ENCODE measurements around the gene KIAA0513.

The KIAA0513 gene

DNA sequence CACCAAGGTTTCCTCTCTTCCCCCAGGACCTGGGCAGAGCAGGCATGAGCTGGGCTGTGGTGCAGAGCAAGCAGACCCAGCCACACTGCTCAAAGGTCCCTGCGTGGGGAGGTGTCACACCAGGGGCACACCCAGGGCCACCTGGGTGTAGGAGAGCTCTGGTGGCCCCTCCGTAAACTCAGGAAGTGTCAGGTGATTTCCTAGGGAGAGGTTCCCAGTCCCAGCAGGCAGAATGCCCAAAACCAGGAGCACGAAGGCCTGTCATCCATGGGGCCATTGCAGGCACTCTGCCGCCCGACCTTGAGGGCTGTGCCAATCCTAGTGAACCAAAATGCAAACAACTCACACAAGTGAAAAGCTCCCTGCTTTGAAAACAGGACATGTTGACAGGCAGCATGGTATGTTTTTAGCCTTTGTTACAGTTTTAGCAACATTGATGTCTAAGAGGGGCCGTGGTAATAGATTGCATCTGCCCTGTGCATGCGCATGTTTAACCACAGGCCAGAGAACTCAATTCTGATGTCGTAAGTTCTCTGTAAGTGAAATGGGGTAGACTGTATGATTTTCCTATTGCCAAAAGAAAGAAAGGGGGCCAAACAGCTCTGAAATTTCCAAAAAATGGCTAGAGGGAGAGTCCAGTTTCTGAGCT, 63.4 kb downstream of the KIAA0513 start:
- DNase-seq (ENCODE audit: low read depth), result no peak

DNA sequence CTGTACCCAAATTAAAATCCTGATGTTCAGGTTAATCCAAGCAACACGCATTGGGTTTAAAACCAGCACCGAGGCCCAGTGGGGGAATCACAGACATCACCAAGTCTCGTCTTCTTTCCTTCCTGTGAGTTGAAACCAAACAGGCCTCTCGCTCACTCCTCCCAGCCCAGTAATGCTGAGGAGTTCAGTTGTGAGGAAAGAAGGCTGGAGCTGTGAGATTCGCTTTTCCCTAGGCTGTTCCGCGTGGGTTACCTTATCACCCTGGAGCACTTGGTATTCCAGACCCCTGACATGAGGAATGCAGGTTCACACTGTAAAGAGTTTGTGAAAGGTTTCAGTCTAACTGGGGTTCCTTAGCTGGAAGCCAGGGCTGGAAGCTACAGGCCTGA, 63.9 kb downstream of the KIAA0513 start:
- DNase-seq (ENCODE audit: low read depth), result no peak

DNA sequence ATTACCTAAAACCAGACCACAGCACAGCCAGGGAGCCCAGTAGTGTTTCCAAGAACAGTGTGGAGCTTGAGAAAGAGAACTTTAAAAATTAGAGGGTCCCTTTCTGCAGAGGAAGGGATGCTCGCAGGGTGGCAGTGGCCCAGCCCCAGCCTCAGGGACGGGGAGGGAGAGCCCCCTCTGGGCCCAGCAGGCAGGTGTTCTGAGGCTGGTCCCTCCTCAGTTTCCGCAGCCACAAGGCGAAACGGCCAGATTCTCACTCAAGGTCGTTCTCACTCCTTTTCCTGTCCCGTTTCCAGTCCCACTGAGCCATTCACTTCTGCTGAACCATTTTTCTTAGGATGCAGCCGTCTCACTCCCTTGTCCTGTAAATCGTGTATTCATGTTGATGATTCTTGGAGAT, 64.7 kb downstream of the KIAA0513 start:
- no peak for DNase-seq (ENCODE audit: low read depth)

DNA sequence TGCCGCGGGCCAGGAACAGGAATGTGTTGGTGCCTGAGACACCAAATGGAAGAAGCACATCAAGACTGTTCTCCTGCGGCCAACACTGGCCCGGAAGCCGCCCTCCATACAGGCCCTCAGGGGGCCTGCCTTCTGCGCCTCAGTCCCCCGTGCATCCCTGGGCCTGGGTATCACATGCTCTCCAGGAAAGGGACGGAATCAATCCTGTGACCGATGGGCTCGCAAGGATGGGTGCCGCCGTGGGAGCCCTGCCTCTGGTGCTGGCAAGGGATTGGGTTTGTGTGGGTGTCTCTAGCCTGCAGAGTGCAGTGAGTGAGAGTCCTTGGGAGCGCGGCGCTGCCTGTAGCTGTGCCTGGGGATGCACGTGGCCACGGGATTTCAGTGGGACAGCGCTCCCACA, 65.3 kb downstream of the KIAA0513 start:
- no peak for DNase-seq (ENCODE audit: low read depth)

DNA sequence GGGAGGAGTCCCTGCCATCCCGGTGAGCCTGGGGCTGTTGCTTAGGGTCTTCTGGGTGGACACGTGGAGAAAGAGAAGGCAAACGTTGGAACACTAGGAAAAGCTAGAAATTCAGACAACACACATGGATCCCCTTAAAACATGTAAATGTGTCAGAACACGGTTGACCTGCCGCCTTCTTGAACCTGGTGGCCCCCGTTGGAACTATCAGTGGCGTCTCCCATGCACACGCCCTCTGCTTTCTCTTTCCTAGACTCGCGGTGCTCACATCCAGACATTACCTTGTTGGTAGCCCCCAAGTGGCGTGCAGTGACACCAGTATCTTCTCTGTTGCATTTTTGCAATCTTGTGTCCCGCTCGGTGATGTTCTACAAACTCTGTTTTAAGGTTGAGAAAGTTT, 66.1 kb downstream of the KIAA0513 start:
- DNase-seq (ENCODE audit: low read depth), result no peak

DNA sequence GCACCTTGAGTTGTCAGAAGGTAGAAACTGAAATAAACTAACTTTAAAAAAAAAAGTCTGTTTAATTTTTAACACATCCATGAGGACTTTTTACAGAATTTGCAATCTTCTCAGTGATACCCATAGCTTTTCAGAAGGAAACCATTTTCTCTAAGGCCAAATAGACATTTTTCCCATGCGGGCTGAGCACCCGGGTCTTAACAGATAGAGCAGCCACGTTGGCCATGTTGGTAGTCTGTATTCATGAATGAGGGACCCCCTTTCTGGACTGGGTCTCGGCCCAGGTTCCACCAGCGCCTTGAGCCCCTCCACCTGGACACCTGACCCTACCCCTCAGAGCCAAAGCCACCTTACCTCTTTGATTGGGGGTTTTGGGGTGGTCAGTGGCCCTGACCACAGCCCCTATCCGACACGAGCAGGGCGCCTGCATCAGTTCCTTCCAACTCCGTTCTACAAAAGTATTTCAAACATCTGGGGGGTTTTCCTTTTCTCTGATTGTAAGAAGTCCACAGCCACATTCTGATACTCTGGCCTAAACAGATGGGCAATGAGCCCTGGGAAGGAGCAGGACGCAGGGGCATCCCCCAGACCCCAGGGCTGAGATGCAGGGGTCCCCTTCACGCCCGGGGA, 66.7 kb downstream of the KIAA0513 start:
- no peak for DNase-seq (ENCODE audit: low read depth)

DNA sequence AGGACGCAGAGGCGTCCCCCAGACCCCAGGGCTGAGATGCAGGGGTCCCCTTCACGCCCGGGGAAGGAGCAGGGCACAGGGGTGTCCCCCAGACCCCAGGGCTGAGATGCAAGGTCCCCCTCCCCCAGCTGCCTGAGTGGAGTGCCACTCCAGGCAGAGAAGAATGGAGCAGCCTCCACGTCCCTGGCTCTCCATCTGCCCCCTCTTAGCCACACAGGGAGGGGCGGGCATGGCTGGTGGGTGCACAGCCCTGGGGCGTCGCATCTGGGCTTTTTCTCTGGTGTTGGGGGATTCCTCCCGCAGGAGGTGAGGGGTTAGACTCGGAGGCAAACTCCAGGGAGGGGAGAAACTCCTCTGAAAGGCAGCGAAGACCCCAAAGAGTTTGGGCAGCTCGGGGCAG, 67.2 kb downstream of the KIAA0513 start:
- no peak for DNase-seq (ENCODE audit: low read depth)

DNA sequence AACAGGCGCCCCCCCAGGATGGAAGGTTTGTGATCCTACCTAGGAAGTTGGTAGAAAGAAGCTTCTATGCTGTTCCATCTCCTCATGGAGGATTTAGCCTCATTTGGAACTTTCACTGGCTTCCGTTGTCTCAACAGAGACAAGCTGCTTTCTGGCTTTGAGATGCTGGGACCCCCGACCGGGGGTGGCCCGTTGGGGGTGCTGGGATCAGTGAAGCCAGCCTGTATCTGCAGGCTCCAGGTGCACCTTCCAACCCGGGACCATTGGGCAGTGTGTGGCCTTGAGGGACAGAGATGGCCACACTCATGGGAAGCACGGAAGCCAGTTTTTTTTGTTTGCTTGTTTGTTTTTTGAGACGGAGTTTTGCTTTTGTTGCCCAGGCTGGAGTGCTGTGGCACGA, 69.3 kb downstream of the KIAA0513 start:
- DNase-seq (ENCODE audit: low read depth), result no peak

DNA sequence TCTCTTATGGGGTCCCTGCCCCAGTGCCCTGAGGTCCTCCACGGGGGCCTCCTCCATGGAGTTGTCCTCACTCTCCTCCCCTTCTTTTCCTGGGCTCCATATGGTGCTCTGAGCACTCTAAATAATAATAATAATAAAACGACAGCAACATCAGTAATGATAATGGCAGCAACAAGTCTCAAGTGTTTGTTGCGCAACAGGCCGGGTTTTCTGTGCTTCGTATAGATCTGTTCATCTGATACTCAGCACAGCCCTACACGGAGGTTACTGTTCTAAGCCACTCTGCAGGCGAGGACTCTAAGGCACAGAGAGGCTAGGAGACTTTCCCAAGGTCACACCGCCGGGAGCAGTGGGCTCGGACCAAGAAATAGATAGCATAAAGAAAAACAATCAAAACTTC, 71.0 kb downstream of the KIAA0513 start:
- DNase-seq (ENCODE audit: low read depth), result no peak

DNA sequence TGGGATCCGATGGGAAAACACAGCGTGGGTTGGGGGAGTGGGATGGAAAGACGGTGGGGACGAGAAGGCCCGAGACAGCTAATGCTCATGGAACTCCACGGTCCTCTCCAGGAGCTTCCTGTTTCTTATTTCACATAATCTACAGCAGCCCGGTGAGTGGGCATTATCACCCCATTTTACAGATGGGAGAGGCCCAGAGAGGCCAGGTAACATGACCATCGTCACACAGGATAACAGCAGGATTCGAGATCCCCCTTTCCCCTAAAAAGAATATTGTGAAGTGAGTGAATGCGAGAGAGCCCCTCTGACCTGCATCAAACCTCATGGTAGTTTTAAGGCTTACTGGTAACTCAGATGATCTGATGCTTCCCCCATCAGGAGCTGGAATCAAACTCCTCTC, 72.7 kb downstream of the KIAA0513 start:
- DNase-seq (ENCODE audit: low read depth), result no peak

DNA sequence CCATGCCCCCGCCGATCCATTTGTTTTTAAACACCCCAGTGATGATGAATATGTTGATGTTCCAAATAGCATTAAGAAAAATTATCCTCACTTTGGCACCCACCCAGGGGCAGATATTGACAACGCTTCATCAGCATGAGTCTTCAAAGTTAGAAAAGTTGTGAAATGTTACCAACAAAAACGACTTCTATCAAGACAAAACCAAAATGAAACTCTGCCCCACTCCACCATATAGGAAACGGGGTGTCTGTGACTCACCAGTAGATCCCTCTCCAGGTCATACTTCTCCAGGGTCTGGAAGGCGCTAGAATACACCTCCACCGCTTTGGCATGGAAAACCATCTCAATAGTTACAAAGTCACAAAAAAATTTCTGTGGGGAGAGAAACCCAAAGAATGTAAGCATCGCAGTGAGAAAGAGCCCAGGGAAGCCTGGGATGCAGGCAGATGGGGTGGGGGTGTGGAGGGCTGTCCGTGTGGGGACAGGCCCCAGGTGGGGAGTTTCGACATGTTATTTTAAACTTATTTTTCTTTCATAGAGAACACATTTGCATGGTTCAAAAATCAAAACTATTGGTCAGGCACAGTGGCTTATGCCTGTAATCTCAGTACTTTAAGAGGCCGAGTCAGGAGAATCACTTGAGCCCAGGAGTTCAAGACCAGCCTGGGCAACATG, 74.5 kb downstream of the KIAA0513 start:
- no peak for DNase-seq (ENCODE audit: low read depth)

DNA sequence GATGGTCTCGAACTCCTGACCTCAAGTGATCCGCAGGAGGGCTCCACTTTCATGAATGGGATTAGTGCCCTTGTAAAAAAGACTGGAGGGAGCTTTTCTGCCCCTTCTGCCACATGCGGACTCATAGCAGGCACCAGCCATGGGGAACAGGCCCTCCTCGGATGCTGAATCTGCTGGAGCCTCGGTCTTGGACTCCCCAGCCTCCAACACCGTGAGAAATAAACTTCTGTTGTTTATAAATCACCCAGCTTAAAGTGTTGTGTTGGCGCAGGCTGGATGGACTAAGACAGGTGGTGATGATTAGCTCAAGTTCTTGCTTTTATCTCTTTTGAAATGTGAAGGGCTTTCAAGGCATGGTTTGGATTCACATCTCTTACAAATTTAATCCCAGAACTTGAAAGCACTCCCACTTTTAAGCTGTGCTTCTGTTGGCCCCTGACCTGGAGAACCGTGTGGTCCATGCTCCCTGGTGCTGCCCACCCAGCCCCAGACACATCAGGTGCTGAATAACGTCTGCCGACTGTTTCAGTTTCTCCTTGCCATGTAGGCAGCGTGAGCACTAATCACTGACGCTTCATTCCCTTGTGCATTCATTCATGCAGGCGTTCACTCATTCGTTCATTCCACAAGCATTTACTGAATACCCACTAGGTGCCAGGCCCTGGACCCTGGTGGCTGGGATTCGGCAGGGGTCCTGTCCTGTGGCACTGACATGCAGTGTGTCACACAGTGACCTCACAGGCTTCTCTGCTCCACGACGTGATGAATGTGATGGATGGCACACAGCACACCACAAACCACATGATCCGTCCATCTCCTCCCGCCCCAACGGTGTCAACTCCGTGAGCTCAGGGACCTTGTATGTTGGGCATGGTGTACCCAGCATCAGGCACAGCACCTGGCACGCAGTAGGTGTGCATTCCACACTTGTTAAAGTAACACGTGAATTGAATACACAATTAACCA, 75.8 kb downstream of the KIAA0513 start:
- no peak for DNase-seq (ENCODE audit: low read depth)

DNA sequence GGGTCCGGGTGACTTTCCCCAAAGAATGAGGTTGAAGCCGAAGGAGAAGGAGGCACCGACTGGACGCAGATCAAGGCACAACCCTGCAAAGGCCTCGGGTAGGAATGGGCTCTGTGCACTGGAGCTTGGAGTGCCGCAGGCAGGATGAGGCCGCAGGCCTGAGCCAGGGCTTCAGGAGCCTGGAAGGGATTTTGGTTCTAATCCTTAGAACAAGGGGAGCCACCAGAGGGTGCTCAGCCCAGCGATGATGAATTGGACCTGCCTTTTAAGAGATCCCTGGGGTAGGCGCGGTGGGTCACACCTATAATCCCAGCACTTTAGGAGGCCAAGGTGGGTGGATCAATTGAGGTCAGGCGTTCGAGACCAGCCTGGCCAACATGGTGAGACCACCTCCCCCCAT, 76.6 kb downstream of the KIAA0513 start:
- no peak for DNase-seq (ENCODE audit: low read depth)

DNA sequence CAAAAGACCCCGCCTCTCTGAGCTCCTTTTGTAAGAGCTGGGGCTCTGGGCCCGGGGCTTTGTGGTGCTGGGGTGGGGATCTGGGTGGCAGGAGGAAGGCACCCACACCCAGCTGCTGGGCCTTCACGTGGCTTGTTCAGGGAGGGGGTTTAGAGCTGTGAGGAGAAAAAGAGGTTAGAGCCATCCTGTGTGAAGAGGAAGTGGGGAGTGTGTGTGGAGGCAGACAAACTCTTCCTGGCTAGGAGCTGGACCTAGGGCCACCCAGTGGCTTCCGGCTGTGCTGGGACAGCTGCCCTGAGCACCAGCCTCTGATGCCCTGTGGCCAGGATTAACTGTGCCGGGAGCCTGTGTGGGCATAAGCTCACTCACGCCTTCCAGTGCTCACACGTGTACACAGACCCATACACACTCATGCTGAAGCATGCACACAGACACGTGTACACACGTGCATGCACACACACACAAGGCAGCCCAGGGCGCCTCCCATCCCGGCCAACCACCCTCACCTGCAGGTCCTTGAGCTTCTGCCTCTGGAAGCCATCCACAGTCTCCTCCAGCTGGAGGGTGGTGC, 77.3 kb downstream of the KIAA0513 start:
- no peak for DNase-seq (ENCODE audit: low read depth)

DNA sequence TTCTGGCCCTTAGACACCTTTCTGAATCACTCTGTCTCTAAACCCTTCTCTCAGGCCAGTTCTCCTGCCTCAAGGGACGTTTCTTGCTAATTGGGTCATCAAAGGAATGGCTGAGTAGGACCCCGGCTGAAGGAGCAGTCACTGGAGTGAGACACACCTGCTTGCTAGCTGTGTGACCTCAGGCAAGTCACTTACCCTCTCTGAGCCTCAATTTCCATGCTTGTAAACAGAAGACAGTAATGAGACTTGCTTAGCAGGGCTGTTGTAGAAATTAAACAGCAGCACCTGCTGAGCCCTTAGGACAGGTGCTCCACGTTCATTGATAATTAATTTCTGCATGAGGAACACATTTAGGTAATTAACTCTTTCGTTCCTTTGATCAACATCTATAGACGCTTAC, 77.9 kb downstream of the KIAA0513 start:
- DNase-seq (ENCODE audit: low read depth), result no peak

DNA sequence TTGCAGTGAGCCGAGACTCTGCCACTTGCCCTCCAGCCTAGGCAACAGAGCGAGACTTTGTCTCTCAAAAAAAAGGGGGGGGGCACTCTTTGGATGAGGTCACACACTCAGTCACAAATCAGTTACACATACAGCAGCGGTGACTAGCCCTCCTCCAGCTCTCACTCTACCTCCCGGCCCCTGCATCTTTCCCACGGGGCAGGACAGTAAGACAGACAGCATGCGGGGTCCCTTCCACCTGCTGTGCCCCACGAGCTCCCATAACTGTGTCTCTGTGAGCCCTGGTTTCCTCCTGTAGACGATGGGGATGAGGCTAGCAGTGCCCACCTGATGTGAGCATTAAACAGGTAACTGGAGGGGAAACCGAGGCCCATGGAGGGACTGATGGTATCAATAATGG, 79.5 kb downstream of the KIAA0513 start:
- no peak for DNase-seq (ENCODE audit: low read depth)

DNA sequence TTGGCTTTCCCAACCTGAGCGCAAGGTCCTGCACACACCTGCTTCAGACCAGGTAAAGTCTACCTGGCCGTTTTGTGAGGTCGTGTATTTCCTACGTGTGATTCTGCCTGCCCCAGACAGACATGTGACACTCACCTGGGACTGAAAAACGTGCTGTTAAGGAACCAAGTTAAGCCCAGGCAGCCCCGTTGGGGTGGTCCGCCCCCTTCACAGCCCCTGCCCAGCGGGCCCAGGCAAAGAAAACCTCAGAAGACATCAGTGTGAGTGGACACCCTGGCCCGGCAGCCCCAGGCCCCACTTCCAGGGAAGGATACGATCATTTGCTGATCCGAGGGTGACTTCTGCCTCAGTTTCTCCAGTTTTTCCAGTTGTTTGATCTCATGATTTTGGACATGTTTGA, 79.9 kb downstream of the KIAA0513 start:
- DNase-seq (ENCODE audit: low read depth), result no peak

DNA sequence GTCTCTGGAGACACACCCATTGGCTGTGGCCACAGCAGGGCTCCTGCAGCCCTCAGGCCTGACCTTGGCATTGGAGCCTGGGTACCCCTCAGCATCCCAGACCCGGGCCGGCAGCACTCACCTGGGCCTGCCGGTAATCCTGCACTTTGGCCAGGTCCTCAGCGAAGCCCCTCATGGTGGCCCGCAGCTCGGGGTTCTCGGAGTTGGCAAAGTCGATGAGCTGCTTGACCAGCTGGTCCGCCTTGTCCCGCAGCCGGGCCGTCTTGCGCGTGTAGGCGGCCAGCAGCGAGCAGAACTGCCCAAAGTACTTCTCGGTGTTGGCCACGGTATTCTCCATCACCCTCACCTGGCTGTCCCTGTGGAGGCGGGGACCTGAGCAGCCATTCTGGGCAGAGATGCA, 82.5 kb downstream of the KIAA0513 start:
- no peak for DNase-seq (ENCODE audit: low read depth)

DNA sequence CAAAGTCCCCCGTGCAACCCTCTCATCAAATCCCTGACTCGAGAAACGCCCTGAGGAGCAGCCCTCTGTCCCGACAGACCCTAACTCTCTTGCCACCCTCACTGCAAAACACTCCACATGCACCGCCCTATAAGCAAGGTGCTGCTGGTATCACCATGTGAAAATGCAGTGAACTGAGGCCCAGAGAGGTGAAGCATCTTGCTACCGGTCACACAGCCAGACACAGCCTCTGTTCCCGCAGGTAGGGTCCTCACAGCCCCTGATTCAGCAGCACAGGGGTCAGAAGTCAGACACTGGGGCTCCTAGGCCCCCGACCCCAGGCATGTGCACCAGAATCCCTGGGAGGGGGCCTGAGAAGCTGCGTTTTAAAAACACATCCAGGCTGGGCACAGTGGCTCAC, 83.6 kb downstream of the KIAA0513 start:
- DNase-seq (ENCODE audit: low read depth), result no peak

DNA sequence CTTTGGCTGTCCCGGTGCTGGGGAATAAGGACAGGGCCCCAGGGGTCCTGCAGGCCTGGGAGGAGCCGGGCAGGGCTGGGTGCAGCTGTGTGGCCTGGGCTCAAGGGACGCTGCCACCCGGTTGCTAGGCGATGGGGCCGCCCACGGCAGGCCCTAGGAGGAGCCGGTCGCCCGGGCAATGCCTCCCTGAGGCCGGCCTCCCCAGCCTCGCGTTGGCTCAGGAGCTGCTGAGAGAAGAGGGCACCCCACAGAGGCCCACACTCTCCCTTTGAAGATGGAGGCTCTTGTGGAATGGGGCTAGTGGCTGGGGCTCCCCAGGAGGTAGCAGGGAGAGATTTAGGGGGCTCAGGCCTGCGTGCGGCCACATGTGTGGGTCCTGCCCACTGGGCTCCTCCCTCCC, 84.8 kb downstream of the KIAA0513 start, which contains the start of gene CIBAR2:
CIBAR2 (minus strand) TSS at position 109 of the 400 bp plus-strand sequence. CDS start 120 bp downstream, outside the sequence.
- no peak for DNase-seq (ENCODE audit: low read depth)

DNA sequence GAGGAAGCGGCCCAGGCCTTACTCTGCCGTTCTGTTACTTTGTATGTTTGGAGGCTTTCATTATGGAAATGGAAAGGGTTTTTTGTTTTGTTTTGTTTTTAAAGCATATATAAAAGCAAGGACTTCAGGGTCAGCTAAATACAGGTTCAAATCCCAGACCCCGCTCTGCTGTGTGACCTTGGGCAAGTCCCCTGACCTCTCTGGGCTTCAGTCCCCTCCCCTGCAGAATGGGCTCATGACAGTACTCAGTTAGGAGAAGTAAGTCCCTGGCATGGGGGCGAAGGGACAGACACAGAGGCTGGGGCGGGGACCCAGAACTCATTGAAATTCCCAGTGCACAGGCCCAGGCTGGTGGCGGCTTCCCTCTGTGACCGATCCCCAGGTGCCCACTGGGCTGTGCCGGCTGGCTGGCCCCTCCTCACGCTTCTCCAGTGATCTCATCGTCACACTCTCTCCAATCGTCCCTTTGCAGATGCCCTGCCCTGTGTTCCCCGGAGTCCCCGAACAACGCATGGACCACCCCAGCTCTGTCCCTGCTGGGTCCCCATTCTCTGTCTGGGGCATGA, 85.7 kb downstream of the KIAA0513 start:
- DNase-seq (ENCODE audit: low read depth), result no peak

DNA sequence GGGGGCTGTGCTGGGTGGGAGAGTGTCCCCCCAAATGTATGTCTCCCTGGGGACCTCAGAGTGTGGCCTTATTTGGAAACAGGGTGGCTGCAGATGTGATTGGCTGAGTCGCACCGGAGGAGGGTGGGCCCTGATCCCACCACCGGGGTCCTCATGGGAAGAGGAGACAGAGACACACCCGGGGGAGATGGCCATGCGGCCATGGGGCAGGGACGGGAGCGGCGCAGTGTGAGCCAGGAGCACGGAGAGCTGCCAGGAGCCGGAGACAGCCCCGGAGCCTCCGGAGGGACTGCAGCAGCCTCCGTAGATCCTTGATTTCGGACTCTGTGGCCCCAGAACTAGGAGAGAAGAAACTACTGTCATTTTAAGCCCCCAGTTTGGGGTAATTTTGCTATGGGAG, 86.3 kb downstream of the KIAA0513 start:
- DNase-seq (ENCODE audit: low read depth), result no peak
